Suppressor macrophage treated with lipopolysaccharide for 4 hours (primary cell): ENCODE data around the gene ZNF423.

Experiments used
- DNase-seq: peaks from one replicate; pipeline ENCODE4 v3.0.0-alpha.2; 2020

Gene ZNF423

DNA sequence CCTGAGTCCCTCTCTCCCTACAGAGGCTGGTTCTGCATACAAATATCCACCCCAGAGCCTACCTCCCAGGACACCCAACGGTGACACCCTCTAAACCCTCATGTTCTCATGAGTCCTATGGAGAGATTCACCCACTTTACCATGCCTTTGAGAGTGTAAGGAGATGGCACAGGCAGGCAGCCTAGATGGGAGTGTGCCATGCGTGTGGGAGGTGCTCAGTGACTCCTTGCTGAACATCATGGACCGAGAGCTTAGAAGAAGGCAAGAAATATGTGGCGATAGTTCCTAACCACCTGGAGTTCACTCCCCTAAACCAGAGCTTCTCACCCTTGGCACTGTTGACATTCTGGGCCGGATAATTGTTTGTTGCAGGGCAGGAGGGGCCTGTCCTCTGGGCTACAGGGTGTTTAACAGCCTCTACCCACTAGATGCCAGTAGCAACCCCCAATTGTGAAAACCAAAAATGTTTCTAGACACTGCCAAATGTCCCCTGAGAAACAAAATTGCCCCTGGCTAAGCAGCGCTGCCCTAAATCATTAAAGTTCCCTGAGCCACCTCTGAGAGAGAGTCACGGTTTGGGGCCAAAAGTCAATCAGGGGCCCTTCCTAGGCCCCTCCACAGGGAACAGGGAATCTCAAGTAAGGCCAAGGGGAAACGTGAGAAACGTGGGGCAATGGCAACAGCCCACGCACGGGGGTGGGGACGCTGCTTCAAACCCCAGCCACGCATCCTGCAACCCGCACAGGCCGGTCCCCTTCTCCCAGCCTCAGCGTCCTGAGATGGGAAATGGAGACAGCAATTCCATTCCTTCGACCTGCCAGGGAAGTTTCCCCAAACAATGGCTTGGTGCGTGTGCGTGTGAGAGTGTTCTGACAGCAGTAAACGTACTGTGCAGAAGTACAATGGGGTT is 415.5 kb downstream of the ZNF423 start:
- no peak for DNase-seq

DNA sequence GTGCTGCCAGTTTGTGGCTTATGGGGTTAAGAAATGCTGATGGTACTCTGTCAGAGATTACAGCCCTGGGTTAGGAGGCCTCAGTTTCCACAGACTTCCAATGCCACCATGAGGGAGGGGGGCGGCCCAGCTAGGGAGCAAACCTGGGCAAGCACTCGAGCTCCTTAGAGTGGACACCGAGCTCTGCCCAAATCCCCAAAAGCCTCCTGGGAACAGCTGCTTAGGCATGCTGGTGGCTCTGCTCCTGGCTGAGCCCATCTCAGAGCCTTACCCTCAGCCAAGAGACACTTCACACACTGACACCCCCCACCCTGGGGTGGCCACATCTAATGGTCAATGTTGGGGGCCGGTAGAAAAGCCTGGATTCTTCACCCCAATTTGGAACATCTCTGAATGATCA is 416.2 kb downstream of the ZNF423 start:
- no peak for DNase-seq

DNA sequence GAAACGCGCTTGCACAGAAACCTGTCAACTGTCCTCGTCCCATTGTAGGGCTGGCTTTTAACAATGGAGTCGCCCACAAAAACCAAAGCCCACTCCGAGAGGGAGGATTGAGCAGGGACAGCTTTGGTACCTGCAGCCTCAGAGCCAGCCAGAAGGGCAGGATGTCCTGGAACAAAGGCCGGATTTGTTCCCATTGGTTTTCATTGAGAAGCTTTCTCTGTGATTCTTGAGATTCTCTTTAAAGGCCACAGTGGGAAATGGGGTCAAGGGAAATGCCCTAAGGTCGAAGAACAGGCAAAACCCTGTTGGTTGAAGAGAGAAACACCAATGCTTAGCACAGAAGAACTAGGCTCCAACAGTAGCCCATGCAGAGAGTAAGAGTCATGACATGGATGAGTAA is 416.9 kb downstream of the ZNF423 start:
- no peak for DNase-seq
